GM21515 (cell line): ENCODE data around the gene C11orf68.
"Not testable (repeated sequence)": the region's sequence is repeated elsewhere in the genome, so short reads cannot be mapped to it uniquely, and the experiment has no call there.

Source experiments
- ATAC-seq: cut with Tn5 transposase; IDR thresholded peaks from one replicate; pipeline ENCODE4 v1.9.1; 2021; ENCODE audit not compliant: unreplicated experiment

The C11orf68 gene

GRCh38 chr11:65918211-65919140 lies at the start of gene C11orf68:
C11orf68 (minus strand) TSS chr11:65919062; CDS start chr11:65919031, 31 bp downstream.
- peak; percentile 45 for ATAC-seq

GRCh38 chr11:65967329-65967934 lies 48.6 kb upstream of the C11orf68 start:
- no peak for ATAC-seq

GRCh38 chr11:65965986-65966762 lies 47.3 kb upstream of the C11orf68 start:
- ATAC-seq: no peak

- no peak for ATAC-seq
Observed at GRCh38 chr11:65964906-65965305, 46.0 kb upstream of the C11orf68 start.

GRCh38 chr11:65962141-65962564 lies 43.3 kb upstream of the C11orf68 start:
- no peak for ATAC-seq

- peak; percentile 73 for ATAC-seq
Observed at GRCh38 chr11:65961267-65962140, 42.6 kb upstream of the C11orf68 start, which contains the start of gene SART1. SART1 (plus strand) TSS chr11:65961734; CDS start chr11:65961781, 47 bp downstream.

GRCh38 chr11:65960824-65961266 lies 42.0 kb upstream of the C11orf68 start:
- ATAC-seq: no peak

- no peak for ATAC-seq
Observed at GRCh38 chr11:65958774-65959420, 40.0 kb upstream of the C11orf68 start.

- ATAC-seq: no peak
Observed at GRCh38 chr11:65958291-65958690, 39.4 kb upstream of the C11orf68 start.

- ATAC-seq: no peak
Observed at GRCh38 chr11:65954771-65955170, 35.9 kb upstream of the C11orf68 start.

- no peak for ATAC-seq
Observed at GRCh38 chr11:65953471-65953870, 34.6 kb upstream of the C11orf68 start.

- no peak for ATAC-seq
Observed at GRCh38 chr11:65952052-65952521, 33.2 kb upstream of the C11orf68 start.

- not testable (repeated sequence) for ATAC-seq
Observed at GRCh38 chr11:65951641-65952040, 32.8 kb upstream of the C11orf68 start.

GRCh38 chr11:65950711-65951110 lies 31.8 kb upstream of the C11orf68 start:
- not testable (repeated sequence) for ATAC-seq

GRCh38 chr11:65947603-65948125 lies 28.8 kb upstream of the C11orf68 start:
- ATAC-seq: no peak

GRCh38 chr11:65947133-65947532 lies 28.3 kb upstream of the C11orf68 start:
- ATAC-seq: no peak

- no peak for ATAC-seq
Observed at GRCh38 chr11:65946655-65947054, 27.8 kb upstream of the C11orf68 start.

GRCh38 chr11:65945941-65946558 lies 27.2 kb upstream of the C11orf68 start:
- no peak for ATAC-seq

GRCh38 chr11:65945430-65945911 lies 26.6 kb upstream of the C11orf68 start, which contains the start of gene TSGA10IP:
TSGA10IP (plus strand) TSS chr11:65945480; CDS start chr11:65945676, 196 bp downstream.
- no peak for ATAC-seq
